WERI-Rb-1 (cell line): ENCODE measurements around the gene INPP5J.

Experiments used
- DNase-seq: peaks from one replicate; pipeline ENCODE4 v3.0.0-alpha.2; 2020
- H3K27ac ChIP-seq: fragments of 250-450 bp; sonication (Bioruptor Pico); 2 replicates; pipeline ENCODE4 v1.5.1; 2020; ENCODE audit warnings: mild to moderate bottlenecking, moderate library complexity
- H3K27me3 ChIP-seq: fragments of 250-450 bp; sonication (Bioruptor Pico); 2 replicates; pipeline ENCODE4 v1.5.1; 2021; ENCODE audit warnings: mild to moderate bottlenecking, low read depth, moderate library complexity; ENCODE audit not compliant: insufficient read depth, severe bottlenecking
- H3K36me3 ChIP-seq: fragments of 250-450 bp; sonication (Bioruptor Pico); 2 replicates; pipeline ENCODE4 v1.5.1; 2020; ENCODE audit warnings: mild to moderate bottlenecking, moderate library complexity
- H3K4me3 ChIP-seq: 2 replicates; pipeline ENCODE4 v1.5.1; 2011; ENCODE audit warnings: low read depth, mild to moderate bottlenecking, control low read depth, low read length
- H3K9me3 ChIP-seq: fragments of 250-450 bp; sonication (Bioruptor Pico); 2 replicates; pipeline ENCODE4 v1.5.1; 2021; ENCODE audit warnings: mild to moderate bottlenecking, moderate library complexity; ENCODE audit not compliant: severe bottlenecking
- CTCF ChIP-seq: IDR thresholded peaks from 2 replicates; pipeline ENCODE4 v1.5.1; 2011; ENCODE audit warnings: low read depth, mild to moderate bottlenecking, control low read depth, inconsistent platforms, low read length

INPP5J gene

GRCh38 chr22:31100762-31101525 is 21.8 kb upstream of the INPP5J start:
- peaks cover 35% of the 10 kb centered on the region for H3K36me3 ChIP-seq
- H3K27me3 ChIP-seq: no peaks in the 10 kb centered on the region
- no peak overlapping the region for H3K4me3 ChIP-seq
- H3K9me3 ChIP-seq: no peaks in the 10 kb centered on the region
- no peak for DNase-seq
- TF ChIP-seq CTCF: no peak
- no peak overlapping the region for H3K27ac ChIP-seq

- peak; percentile 28 for DNase-seq
- Histone ChIP-seq H3K27me3 (no peaks in the 10 kb centered on the region), H3K9me3 (no peaks in the 10 kb centered on the region), H3K27ac (no peak overlapping the region), H3K4me3 (no peak overlapping the region), H3K36me3 (peaks cover 21% of the 10 kb centered on the region)
- TF ChIP-seq CTCF: no peak
Observed at GRCh38 chr22:31102441-31103081, 20.2 kb upstream of the INPP5J start.

GRCh38 chr22:31103111-31103510 is 19.7 kb upstream of the INPP5J start:
- Histone ChIP-seq H3K27me3 (no peaks in the 10 kb centered on the region), H3K27ac (no peak overlapping the region), H3K36me3 (peaks cover 17% of the 10 kb centered on the region), H3K4me3 (no peak overlapping the region), H3K9me3 (no peaks in the 10 kb centered on the region)
- no peak for DNase-seq
- TF ChIP-seq CTCF: no peak

- H3K27me3 ChIP-seq: no peaks in the 10 kb centered on the region
- DNase-seq: no peak
- H3K4me3 ChIP-seq: no peak overlapping the region
- no peaks in the 10 kb centered on the region for H3K9me3 ChIP-seq
- peaks cover 15% of the 10 kb centered on the region for H3K36me3 ChIP-seq
- TF ChIP-seq CTCF: no peak
- H3K27ac ChIP-seq: no peak overlapping the region
Observed at GRCh38 chr22:31103899-31104694, 18.7 kb upstream of the INPP5J start.

GRCh38 chr22:31104869-31105268 is 17.9 kb upstream of the INPP5J start:
- H3K4me3 ChIP-seq: no peak overlapping the region
- no peak for DNase-seq
- no peak for TF ChIP-seq CTCF

More at GRCh38 chr22:31104869-31105268, 17.9 kb upstream of the INPP5J start:
- Histone ChIP-seq H3K36me3 (peaks cover 8% of the 10 kb centered on the region), H3K27ac (no peak overlapping the region), H3K9me3 (no peaks in the 10 kb centered on the region), H3K27me3 (no peaks in the 10 kb centered on the region)
